ENCODE measurements around the gene RGL3. TPM values are rescaled to one million over a fixed set of nuclear protein-coding genes. Genes with fewer than 3 reads are reported as not detected.

RGL3 gene
- total RNA-seq, 2 donors from 2014 or later, result 5.1 to 8.6 TPM

DNA sequence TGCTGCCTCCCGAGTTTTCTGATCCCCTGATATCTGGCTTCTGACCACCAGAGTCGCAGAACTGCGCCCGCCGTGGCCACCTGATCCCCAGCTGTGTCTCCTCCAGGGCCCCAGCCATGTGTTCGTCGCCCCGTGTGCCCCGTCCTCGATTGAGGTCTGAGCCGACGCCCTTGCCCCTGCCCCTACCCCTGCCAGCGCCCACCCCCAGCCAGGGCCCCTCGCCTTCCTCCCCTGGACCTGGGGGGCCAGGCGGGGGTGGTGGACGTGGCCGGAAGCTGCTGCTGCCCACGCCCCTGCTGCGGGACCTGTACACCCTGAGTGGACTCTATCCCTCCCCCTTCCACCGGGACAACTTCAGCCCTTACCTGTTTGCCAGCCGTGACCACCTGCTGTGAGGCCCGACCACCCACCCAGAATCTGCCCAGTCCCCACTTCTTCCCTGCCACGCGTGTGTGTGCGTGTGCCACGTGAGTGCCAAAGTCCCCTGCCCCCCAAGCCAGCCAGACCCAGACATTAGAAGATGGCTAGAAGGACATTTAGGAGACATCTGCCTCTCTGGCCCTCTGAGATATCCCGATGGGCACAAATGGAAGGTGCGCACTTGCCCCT is 54.7 kb downstream of the RGL3 start:
- H3K27me3 ChIP-seq (replicated peaks; ENCODE audit: insufficient read depth), result no peaks in the 10 kb centered on the region
- H3K4me3 ChIP-seq, result no peak overlapping the region
- H3K36me3 ChIP-seq, result peaks cover 0 to 5% of the 10 kb centered on the region in 2 donors
- DNase-seq (ENCODE audit: low spot score), result no peak
- no peaks in the 10 kb centered on the region for H3K4me1 ChIP-seq (replicated peaks)
- no peak for TF ChIP-seq POLR2A (IDR thresholded peaks at IDR 0.05)
- no peak for TF ChIP-seq POLR2AphosphoS5 (IDR thresholded peaks at IDR 0.05)
- TF ChIP-seq, protein P1, sequence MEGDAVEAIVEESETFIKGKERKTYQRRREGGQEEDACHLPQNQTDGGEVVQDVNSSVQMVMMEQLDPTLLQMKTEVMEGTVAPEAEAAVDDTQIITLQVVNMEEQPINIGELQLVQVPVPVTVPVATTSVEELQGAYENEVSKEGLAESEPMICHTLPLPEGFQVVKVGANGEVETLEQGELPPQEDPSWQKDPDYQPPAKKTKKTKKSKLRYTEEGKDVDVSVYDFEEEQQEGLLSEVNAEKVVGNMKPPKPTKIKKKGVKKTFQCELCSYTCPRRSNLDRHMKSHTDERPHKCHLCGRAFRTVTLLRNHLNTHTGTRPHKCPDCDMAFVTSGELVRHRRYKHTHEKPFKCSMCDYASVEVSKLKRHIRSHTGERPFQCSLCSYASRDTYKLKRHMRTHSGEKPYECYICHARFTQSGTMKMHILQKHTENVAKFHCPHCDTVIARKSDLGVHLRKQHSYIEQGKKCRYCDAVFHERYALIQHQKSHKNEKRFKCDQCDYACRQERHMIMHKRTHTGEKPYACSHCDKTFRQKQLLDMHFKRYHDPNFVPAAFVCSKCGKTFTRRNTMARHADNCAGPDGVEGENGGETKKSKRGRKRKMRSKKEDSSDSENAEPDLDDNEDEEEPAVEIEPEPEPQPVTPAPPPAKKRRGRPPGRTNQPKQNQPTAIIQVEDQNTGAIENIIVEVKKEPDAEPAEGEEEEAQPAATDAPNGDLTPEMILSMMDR (IDR thresholded peaks at IDR 0.05), result no peak
- WGBS, result 87% methylated on average over 26 of the region's 28 CpGs
- no peak overlapping the region for H3K27ac ChIP-seq
- intact Hi-C loops (cut with DNase I), result no loop called here
- no peaks in the 10 kb centered on the region for H3K9me3 ChIP-seq

DNA sequence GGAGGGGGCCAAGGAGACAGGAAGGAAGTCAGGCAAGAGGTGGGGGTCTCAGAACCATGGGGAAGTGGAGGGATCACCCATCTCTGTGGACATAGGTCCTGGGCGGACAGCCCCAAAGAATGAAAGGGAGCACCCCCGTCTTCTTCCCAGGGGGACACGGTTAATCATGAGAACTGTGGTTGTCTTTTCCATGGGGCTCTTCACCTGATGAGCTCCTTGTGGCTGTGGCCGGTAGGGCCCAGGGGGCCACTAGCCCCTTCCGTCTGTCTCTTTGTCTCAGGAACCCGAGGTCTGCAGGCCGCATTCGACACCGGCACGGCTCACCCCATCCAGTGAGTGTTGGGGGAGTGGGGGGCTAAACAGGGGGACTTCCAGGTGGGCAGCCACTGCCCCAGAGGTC is 55.2 kb downstream of the RGL3 start:
- no peaks in the 10 kb centered on the region for H3K27me3 ChIP-seq (replicated peaks; ENCODE audit: insufficient read depth)
- DNase-seq (ENCODE audit: low spot score), result no peak
- H3K4me1 ChIP-seq (replicated peaks), result no peaks in the 10 kb centered on the region
- intact Hi-C loops (cut with DNase I), result no loop called here
- H3K36me3 ChIP-seq, result peaks cover 0 to 3% of the 10 kb centered on the region in 2 donors
- no peaks in the 10 kb centered on the region for H3K9me3 ChIP-seq
- TF ChIP-seq, protein P1 (IDR thresholded peaks at IDR 0.05), result no peak
- TF ChIP-seq POLR2AphosphoS5 (IDR thresholded peaks at IDR 0.05) (no peak), POLR2A (IDR thresholded peaks at IDR 0.05) (no peak)
- 83% methylated on average over 10 of the region's 10 CpGs for WGBS
- no peak overlapping the region for H3K4me3 ChIP-seq
- no peak overlapping the region for H3K27ac ChIP-seq

DNA sequence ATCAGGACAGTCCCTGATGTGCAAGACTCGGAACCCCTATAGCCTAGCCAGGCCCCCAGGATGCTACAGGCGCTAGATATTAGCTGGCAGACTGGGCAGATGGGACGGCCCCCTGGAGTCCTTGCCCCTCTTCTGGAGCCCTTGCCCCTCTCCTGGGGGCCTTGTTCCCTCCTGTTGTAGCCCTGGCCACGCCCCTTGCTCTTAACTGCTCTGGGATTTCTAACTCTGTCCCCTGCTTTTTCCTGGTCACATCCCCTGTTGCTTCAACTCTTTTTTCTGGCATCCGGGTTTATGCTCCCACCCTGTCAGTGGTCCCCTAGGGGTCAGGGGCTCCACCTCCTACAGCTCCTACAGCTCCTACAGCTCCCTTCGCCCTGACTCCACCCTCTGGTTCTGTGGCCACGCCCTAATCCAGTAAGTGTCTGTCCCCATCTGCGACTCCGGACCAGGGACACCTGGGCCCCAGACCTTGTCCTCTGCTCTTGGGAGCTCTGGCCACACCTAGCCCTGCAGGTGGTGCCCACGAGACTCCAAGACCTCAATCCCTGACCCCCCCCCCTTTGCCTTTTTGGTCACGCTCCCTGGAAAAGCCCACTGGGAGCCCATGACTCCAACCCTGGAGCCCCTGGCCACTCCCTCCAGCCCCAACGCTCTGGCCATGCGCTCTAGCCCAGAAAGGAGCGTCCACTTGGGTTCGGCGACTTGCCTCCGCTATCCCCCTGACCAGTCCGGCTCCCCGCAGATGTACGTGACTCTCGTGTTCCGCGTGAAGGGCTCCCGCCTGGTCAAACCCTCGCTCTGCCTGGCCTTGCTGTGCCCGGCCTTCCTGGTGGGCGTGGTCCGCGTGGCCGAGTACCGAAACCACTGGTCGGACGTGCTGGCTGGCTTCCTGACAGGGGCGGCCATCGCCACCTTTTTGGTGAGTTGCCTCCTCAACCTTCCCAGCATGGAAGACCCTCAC is 57.1 kb downstream of the RGL3 start:
- no peak for DNase-seq (ENCODE audit: low spot score)
- intact Hi-C loops (cut with DNase I), result no loop called here
- H3K4me1 ChIP-seq (replicated peaks), result no peaks in the 10 kb centered on the region
- TF ChIP-seq POLR2AphosphoS5 (IDR thresholded peaks at IDR 0.05), result no peak
- no peak for TF ChIP-seq POLR2A (IDR thresholded peaks at IDR 0.05)
- TF ChIP-seq, protein P1 (IDR thresholded peaks at IDR 0.05), result no peak
- H3K4me3 ChIP-seq, result no peak overlapping the region
- no peaks in the 10 kb centered on the region for H3K9me3 ChIP-seq
- H3K27me3 ChIP-seq (replicated peaks; ENCODE audit: insufficient read depth), result no peaks in the 10 kb centered on the region
- H3K27ac ChIP-seq, result no peak overlapping the region
- WGBS, result 82% methylated on average over 35 of the region's 35 CpGs
- peaks cover 0 to 3% of the 10 kb centered on the region in 2 donors for H3K36me3 ChIP-seq

DNA sequence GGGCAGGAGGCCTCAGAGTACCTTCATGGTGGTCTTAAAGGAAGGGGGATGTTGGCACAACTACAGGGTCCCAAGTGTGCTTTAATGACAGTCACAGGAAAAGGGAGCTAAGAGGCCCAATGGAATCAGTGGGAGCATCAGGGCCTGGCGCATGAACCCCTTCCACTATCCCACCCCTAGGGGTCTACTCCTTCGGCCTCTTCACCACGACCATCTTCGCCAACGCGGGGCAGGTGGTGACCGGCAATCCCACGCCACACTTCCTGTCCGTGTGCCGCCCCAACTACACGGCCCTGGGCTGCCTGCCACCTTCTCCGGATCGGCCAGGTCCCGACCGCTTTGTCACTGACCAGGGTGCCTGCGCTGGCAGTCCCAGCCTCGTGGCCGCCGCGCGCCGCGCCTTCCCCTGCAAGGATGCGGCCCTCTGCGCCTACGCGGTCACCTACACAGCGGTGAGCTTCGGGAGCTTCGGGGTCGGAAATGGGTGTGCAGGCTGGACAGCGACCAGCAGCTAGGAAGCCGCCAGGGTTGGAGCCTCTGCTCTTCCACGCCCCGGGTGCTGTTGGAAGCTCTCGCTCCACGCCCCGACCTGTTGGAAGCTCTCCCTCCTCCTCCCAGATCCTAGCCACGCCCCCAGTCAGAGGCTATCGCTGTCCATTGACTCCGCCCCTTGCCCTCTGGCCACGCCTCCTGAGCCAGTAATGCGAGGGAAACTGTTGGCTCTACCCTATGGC is 57.9 kb downstream of the RGL3 start:
- H3K9me3 ChIP-seq, result no peaks in the 10 kb centered on the region
- H3K4me3 ChIP-seq, result no peak overlapping the region
- 60% methylated on average over 39 of the region's 43 CpGs for WGBS
- no peak for DNase-seq (ENCODE audit: low spot score)
- H3K27ac ChIP-seq, result no peak overlapping the region
- TF ChIP-seq POLR2A (IDR thresholded peaks at IDR 0.05), result no peak
- no peak for TF ChIP-seq POLR2AphosphoS5 (IDR thresholded peaks at IDR 0.05)
- TF ChIP-seq, protein P1 (IDR thresholded peaks at IDR 0.05), result no peak
- no peaks in the 10 kb centered on the region for H3K4me1 ChIP-seq (replicated peaks)
- peaks cover 0 to 3% of the 10 kb centered on the region in 2 donors for H3K36me3 ChIP-seq
- H3K27me3 ChIP-seq (replicated peaks; ENCODE audit: insufficient read depth), result no peaks in the 10 kb centered on the region
- intact Hi-C loops (cut with DNase I), result no loop called here

Data from prostate gland (tissue), 2 donors.